ENCODE results near the gene TRAF5.
"Not testable (repeated sequence)": the region's sequence is repeated elsewhere in the genome, so short reads cannot be mapped to it uniquely, and the experiment has no call there.

TRAF5 gene

DNA sequence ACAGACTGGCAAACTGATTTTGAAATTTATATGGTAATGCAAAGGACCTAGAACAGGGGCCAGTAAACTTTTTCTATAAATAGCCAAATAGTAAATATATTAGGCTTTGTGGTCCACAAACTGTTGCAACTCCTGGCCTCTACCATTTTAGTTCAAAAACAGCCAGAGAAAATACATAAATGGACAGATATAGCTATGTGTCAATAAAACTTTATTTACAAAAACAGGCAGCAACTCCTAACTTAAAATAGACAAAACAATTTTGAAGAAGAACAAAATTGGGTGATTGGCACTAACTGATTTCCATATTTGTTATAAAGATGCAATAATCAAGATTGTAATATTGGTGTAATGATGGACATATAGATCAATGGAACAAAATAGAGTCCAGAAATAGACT lies 6.7 kb upstream of the TRAF5 start:
- no peak for DNase-seq (ENCODE audit: low read depth in 1 of 2, low spot score in 1 of 2)

DNA sequence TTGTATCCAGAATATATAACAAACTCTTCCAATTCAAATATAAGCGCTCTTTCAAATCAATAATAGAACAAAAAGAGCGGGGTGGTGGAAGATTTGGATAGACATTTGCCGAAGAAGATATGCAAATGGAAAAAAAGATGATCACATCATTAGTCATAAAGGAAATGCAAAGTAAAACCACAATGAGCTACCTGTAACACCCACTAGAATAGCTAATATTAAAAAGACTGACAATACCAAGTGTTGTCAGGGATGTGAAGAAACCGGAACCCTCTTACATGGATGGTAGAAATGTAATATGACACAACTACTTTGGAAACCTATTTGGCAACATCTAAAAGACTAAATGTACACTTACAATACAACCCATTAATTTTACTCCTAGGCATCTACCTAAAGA lies 5.7 kb upstream of the TRAF5 start:
- no peak for DNase-seq (ENCODE audit: low read depth in 1 of 2, low spot score in 1 of 2)
- TF ChIP-seq JUND (IDR thresholded peaks at IDR 0.05; ENCODE audit: low read depth): no peak
- in situ Hi-C loops (cut with HindIII; ENCODE audit: low pct_unique_long_range_greater_than_20kb, low sequenced_read_pairs): no loop called here

More for the DNA sequence above, 6.7 kb upstream of the TRAF5 start:
- no peak for TF ChIP-seq JUND (IDR thresholded peaks at IDR 0.05; ENCODE audit: low read depth)
- in situ Hi-C loops (cut with HindIII; ENCODE audit: low pct_unique_long_range_greater_than_20kb, low sequenced_read_pairs): no loop called here

GRCh38 chr1:211321646-211322045 lies 5.0 kb upstream of the TRAF5 start:
- in situ Hi-C loops (cut with HindIII; ENCODE audit: low pct_unique_long_range_greater_than_20kb, low sequenced_read_pairs); DNase-seq (ENCODE audit: low read depth in 1 of 2, low spot score in 1 of 2): not testable (repeated sequence)

- in situ Hi-C loops (cut with HindIII; ENCODE audit: low pct_unique_long_range_greater_than_20kb, low sequenced_read_pairs): no loop called here
- DNase-seq (ENCODE audit: low read depth in 1 of 2, low spot score in 1 of 2): peak; percentile 79 to 87
Observed at GRCh38 chr1:211323156-211324063, 3.2 kb upstream of the TRAF5 start.

DNA sequence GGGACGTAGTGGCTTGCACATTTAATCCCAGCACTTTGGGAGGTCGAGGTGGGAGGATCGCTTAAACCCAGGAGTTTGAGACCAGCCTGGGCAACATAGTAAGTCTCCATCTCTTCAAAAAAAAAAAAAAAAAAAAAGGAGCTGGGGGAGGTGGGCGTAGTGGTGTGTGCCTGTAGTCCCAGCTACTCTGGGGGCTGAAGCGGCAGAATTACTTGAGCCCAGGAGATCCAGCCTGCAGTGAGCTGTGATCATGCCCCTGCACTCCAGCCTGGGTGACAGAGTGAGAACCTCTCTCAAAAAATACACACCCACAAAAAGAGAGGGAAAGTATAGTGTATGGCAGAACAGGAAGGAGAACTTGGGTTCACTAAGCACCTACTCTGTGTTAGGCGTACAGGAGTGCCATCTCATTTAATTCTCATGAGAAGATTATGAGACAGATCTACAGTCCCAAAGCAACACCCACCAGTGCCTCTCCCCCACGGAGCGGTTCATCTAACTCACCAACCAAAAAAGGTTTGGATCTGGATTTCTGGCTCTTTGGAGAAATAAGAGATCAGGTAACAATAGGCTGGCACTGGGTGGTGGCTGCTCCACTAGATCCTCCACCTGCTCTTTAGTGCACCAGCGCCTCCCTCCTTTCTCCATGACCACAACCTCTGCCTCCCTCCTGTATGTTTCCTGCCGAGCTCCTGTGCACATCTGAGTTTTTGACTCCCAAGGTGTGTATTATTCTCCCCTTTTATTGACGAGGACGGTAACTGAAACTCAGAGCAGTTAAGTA lies 1.4 kb upstream of the TRAF5 start:
- TF ChIP-seq JUND (IDR thresholded peaks at IDR 0.05; ENCODE audit: low read depth): no peak
- no peak for DNase-seq (ENCODE audit: low read depth in 1 of 2, low spot score in 1 of 2)
- in situ Hi-C loops (cut with HindIII; ENCODE audit: low pct_unique_long_range_greater_than_20kb, low sequenced_read_pairs): no loop called here

More at GRCh38 chr1:211323156-211324063, 3.2 kb upstream of the TRAF5 start:
- no peak for TF ChIP-seq JUND (IDR thresholded peaks at IDR 0.05; ENCODE audit: low read depth)

DNA sequence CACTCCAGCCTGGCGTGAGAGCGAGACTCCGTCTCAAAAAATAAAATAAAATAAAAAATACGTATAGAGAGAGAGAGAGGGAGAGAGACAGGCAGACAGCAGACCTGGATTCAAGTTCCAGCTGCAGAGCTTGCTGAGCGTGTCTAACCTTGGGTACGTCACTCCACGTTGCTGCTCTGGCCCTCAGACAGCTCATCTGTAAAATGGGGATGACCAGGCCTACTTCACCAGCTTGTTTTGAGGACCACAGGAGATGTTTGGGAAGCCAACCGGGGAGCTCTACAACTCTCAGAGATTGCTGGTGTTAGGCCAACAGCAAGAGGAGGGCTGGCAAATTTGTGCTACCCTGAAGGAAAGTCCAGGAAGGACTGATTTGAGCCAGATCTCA lies 499 bp upstream of the TRAF5 start:
- in situ Hi-C loops (cut with HindIII; ENCODE audit: low pct_unique_long_range_greater_than_20kb, low sequenced_read_pairs): no loop called here
- no peak for TF ChIP-seq JUND (IDR thresholded peaks at IDR 0.05; ENCODE audit: low read depth)
- DNase-seq (ENCODE audit: low read depth in 1 of 2, low spot score in 1 of 2): no peak

DNA sequence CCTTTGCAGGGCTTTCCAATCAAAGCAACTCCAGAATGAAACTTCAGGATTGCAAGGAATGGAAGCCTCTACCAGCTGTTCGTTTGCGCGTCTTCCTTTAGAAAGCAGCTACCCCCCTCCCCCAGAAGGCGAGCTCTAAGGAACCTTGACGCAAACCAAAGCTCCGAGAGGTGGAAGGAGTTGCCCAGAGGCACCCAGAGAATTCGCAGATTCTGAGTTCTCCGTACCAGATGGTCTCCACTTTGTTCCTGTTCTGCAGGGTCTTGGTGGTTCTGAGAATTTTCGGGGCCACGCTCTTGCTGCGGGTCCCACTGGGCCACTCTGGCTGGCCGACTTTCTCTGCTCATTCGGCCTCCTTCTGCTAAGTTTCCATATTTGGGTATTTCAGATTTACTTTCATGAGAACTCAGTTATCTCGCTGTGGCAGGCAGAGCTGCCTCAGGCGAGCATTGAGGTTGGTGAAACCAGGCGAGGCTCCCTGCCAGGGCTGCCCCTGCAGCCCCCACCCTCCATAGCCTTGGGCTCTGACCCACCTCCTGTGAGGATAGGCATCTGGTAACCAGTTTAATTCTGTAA lies 801 bp downstream of the TRAF5 start:
- in situ Hi-C loops (cut with HindIII; ENCODE audit: low pct_unique_long_range_greater_than_20kb, low sequenced_read_pairs): no loop called here
- no peak for TF ChIP-seq JUND (IDR thresholded peaks at IDR 0.05; ENCODE audit: low read depth)
- DNase-seq (ENCODE audit: low read depth in 1 of 2, low spot score in 1 of 2): peak; percentile 74 to 77

- no peak for DNase-seq (ENCODE audit: low read depth in 1 of 2, low spot score in 1 of 2)
- TF ChIP-seq JUND (IDR thresholded peaks at IDR 0.05; ENCODE audit: low read depth): no peak
- in situ Hi-C loops (cut with HindIII; ENCODE audit: low pct_unique_long_range_greater_than_20kb, low sequenced_read_pairs): no loop called here
Observed at GRCh38 chr1:211328084-211328694, 1.6 kb downstream of the TRAF5 start.

- no peak for TF ChIP-seq JUND (IDR thresholded peaks at IDR 0.05; ENCODE audit: low read depth)
- in situ Hi-C loops (cut with HindIII; ENCODE audit: low pct_unique_long_range_greater_than_20kb, low sequenced_read_pairs): no loop called here
- DNase-seq (ENCODE audit: low read depth in 1 of 2, low spot score in 1 of 2): no peak
Observed at GRCh38 chr1:211328866-211329475, 2.3 kb downstream of the TRAF5 start.

GRCh38 chr1:211329764-211330201 lies 3.1 kb downstream of the TRAF5 start:
- in situ Hi-C loops (cut with HindIII; ENCODE audit: low pct_unique_long_range_greater_than_20kb, low sequenced_read_pairs): no loop called here
- DNase-seq (ENCODE audit: low read depth in 1 of 2, low spot score in 1 of 2): peak in 1 of 2 experiments; percentile 40
- TF ChIP-seq JUND (IDR thresholded peaks at IDR 0.05; ENCODE audit: low read depth): no peak

- in situ Hi-C loops (cut with HindIII; ENCODE audit: low pct_unique_long_range_greater_than_20kb, low sequenced_read_pairs): no loop called here
- TF ChIP-seq JUND (IDR thresholded peaks at IDR 0.05; ENCODE audit: low read depth): no peak
- no peak for DNase-seq (ENCODE audit: low read depth in 1 of 2, low spot score in 1 of 2)
Observed at GRCh38 chr1:211330282-211330936, 3.8 kb downstream of the TRAF5 start.

All from T47D (cell line).